Body of pancreas (tissue), 4 donors: Measurements from ENCODE around the gene AMOTL1.

Experiments used
- CTCF ChIP-seq, 7 experiments: fragments of 450-650 bp in 4 of 7; fragments of 200-600 bp in 3 of 7; sonication (generic) in 3 of 7; IDR thresholded peaks; one replicate each; pipeline ENCODE4 v1.5.1; 2016 to 2019; ENCODE audit warnings: antibody characterized with exemption in 7 of 7
- POLR2A ChIP-seq, 3 donors: fragments of 450-650 bp; IDR thresholded peaks; one replicate each; pipeline ENCODE4 v1.6.1; 2016; ENCODE audit warnings: antibody characterized with exemption in 3 of 3, mild to moderate bottlenecking in 2 of 3

- TF ChIP-seq CTCF (IDR thresholded peaks at IDR 0.05) (no peak), POLR2A (IDR thresholded peaks at IDR 0.05) (no peak)
These were observed 13.8 kb upstream of the AMOTL1 start for GRCh38 chr11:94754335-94754734.
